ENCODE data around the gene AFAP1L1.

The AFAP1L1 gene

DNA sequence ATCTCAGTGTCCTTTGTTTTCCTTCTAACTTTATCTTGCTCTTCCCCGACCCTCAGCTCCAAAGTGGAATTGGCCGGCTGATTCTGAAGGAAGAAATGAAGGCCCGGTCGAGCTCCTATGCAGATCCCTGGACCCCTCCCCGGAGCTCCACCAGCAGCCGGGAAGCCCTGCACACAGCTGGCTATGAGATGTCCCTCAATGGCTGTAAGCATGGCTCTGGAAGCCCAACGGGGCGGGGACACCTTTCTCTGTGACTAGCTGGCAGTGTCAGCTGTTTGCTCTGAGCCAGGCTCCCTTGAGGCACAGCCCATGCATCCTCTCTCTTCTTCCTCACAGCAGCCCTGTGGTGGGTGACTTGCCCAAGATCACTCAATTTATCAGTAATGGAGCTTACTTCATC, 23.9 kb upstream of the AFAP1L1 start:
- TF ChIP-seq, protein P1, sequence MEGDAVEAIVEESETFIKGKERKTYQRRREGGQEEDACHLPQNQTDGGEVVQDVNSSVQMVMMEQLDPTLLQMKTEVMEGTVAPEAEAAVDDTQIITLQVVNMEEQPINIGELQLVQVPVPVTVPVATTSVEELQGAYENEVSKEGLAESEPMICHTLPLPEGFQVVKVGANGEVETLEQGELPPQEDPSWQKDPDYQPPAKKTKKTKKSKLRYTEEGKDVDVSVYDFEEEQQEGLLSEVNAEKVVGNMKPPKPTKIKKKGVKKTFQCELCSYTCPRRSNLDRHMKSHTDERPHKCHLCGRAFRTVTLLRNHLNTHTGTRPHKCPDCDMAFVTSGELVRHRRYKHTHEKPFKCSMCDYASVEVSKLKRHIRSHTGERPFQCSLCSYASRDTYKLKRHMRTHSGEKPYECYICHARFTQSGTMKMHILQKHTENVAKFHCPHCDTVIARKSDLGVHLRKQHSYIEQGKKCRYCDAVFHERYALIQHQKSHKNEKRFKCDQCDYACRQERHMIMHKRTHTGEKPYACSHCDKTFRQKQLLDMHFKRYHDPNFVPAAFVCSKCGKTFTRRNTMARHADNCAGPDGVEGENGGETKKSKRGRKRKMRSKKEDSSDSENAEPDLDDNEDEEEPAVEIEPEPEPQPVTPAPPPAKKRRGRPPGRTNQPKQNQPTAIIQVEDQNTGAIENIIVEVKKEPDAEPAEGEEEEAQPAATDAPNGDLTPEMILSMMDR (IDR thresholded peaks at IDR 0.05; ENCODE audit: insufficient read depth, low read depth, low read length, missing control alignments) = no peak
- no peak for DNase-seq (ENCODE audit: low read depth)
- H3K4me3 ChIP-seq (ENCODE audit: low read depth, low read length) = no peak overlapping the region

DNA sequence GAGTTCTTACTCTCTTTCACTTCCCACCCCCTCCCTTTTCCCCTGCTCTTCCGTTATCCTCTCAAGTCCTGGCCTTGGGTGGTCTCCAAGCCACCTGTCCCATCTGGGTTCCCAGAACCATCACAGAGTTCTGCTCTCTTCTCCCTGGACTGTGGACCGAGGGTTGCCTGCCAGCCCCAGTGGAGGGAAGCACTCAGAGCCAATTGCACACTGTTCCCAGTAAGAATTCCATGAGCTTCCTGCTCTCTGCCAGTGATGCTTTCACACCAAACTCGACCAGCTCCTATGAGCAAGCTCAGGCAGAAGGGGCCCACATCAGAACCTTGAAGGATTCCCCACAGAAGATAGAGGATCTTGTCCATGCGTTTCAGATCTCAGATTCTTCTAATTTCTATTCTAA, 20.1 kb upstream of the AFAP1L1 start:
- no peak overlapping the region for H3K4me3 ChIP-seq (ENCODE audit: low read depth, low read length)
- no peak for DNase-seq (ENCODE audit: low read depth)
- TF ChIP-seq, protein P1 (IDR thresholded peaks at IDR 0.05; ENCODE audit: insufficient read depth, low read depth, low read length, missing control alignments) = no peak

DNA sequence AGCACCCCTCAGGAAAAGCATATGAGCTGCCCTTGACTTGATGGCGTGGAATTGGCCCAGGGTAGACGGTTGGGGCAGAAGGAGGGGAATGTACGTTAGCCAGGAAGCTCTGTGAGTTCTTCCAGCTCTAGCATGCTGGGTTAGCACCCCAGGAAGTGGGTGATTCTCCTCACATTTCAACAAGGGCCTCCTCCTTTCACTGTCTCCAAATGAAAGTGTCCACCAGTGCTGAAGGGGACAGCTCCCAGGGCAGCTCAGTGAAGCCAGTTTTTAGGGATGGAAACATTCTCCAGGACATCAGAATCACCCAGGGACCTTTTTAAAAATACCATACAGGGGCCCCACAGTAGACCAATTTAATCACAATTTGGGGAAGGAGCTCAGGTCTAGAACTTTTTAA, 17.2 kb upstream of the AFAP1L1 start:
- TF ChIP-seq, protein P1 (IDR thresholded peaks at IDR 0.05; ENCODE audit: insufficient read depth, low read depth, low read length, missing control alignments) = no peak
- no peak for DNase-seq (ENCODE audit: low read depth)
- no peak overlapping the region for H3K4me3 ChIP-seq (ENCODE audit: low read depth, low read length)

DNA sequence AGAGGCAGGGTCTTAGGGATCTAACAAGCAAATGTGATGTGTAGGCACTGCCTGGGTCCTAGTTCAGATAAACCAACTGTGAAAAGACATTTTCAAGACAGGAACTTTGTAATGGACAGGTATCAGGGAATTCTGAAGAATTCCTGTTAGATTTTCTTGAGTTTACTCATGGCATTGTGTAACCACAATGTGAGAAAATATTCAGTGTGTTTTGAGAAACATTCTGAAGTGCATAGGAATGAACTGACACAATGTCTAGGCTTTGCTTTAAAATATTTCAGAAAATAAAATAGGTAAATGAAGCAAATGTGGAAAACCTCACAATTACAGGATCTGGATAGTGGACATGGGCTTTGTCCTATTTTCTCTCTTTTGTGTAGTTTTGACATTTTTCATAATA, 15.2 kb upstream of the AFAP1L1 start:
- TF ChIP-seq, protein P1 (IDR thresholded peaks at IDR 0.05; ENCODE audit: insufficient read depth, low read depth, low read length, missing control alignments) = no peak
- no peak for DNase-seq (ENCODE audit: low read depth)
- no peak overlapping the region for H3K4me3 ChIP-seq (ENCODE audit: low read depth, low read length)

DNA sequence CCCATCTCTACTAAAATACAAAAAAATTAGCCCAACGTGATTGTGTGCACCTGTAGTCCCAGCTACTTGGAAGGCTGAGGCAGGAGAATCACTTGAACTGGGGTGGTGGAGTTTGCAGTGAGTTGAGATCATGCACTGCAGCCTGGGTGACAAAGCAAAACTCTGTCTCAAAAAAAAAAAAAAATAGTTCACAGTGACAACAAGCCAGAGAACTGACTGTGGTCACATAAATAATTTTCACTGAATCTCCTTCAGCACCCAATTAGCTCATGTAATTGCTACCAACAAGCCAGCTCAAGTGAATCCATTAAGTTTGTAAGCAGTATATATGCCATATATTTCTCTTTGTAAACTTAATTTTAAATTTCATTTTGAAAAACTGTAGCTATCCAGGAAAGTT, 14.5 kb upstream of the AFAP1L1 start:
- DNase-seq (ENCODE audit: low read depth) = no peak
- H3K4me3 ChIP-seq (ENCODE audit: low read depth, low read length) = no peak overlapping the region
- TF ChIP-seq, protein P1 (IDR thresholded peaks at IDR 0.05; ENCODE audit: insufficient read depth, low read depth, low read length, missing control alignments) = no peak

DNA sequence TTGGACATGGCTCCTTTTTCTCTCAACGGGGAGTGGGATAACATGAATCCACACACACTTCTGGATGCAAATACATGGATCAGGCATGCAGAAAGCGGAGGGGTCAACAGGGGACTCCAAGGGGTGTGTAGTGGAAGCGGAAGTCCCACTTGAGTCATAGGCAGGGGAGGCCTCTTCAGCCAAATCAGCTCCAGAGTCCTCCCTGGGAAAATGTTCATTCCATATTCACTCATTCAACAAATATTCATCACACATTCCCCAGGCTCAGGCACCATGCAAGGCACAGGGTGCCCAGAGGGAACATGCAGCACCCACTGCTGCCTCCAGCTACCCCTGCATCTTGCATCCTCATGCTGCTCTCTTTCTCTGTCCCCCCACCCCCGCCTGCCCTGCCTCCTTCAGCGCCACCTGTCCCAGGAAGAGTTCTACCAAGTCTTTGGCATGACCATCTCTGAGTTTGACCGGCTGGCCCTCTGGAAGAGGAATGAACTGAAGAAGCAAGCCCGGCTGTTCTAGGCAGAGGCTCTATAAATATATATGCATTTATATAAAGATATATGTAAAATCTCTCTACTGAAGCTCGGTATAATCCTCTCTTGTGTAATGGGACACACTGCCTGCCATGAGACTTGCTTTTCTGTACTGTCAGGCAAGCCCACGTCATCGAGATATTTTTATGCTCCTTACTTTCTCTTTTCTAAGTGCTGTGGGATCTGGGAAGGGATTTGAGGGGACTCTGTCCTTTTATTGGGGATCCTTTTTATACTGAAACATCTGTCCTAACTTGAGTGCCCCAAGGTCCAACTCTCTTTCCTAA, 13.6 kb upstream of the AFAP1L1 start:
- TF ChIP-seq, protein P1 (IDR thresholded peaks at IDR 0.05; ENCODE audit: insufficient read depth, low read depth, low read length, missing control alignments) = no peak
- DNase-seq (ENCODE audit: low read depth) = no peak

DNA sequence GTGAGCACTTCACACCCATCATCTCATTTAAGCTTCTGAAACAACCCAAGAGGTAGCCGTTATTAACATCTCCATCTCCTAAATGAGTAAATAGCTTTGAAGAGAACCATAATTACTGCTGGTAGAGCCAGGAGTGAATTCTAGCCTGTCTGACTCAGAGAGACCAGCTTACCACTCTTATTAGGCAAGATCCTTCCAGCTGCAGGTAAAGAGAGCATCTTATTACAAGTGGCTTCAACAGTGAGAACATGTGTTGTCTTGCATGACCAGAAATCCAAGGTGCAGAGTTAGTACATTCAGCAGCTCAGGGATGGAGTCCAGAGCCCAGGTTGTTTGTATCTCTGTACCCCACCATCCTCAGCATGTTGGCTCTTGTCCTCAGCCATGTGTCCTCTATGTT, 10.9 kb upstream of the AFAP1L1 start:
- TF ChIP-seq, protein P1 (IDR thresholded peaks at IDR 0.05; ENCODE audit: insufficient read depth, low read depth, low read length, missing control alignments) = no peak
- H3K4me3 ChIP-seq (ENCODE audit: low read depth, low read length) = no peak overlapping the region
- DNase-seq (ENCODE audit: low read depth) = no peak

More for the DNA sequence above, 13.6 kb upstream of the AFAP1L1 start:
- no peak overlapping the region for H3K4me3 ChIP-seq (ENCODE audit: low read depth, low read length)
